OCI-LY1 (cell line): ENCODE measurements around the gene PLAAT4.

Experiments
- CTCF ChIP-seq: fragments of 200-600 bp; sonication (generic), shearing (Covaris generic); IDR thresholded peaks from 2 replicates; pipeline ENCODE4 v1.5.1; 2017; ENCODE audit warnings: mild to moderate bottlenecking, antibody characterized with exemption, low read length, moderate library complexity, mixed read lengths
- EZH2 ChIP-seq: fragments of 200-600 bp; sonication (generic), shearing (Covaris generic); IDR thresholded peaks from 2 replicates; pipeline ENCODE4 v1.8.0; 2017; ENCODE audit warnings: borderline replicate concordance, mixed run types, mild to moderate bottlenecking, antibody characterized with exemption, low read length, moderate library complexity, mixed read lengths

GRCh38 chr11:63494975-63495374, 41.6 kb upstream of the PLAAT4 start:
- TF ChIP-seq EZH2 (no peak), CTCF (no peak)
